HepG2 (cell line): ENCODE data around the gene BPI. TPM values are rescaled to one million over a fixed set of nuclear protein-coding genes. Genes with fewer than 3 reads are reported as not detected.

Experiments
- CCAR2 ChIP-seq: fragments of 200-400 bp; formaldehyde crosslinking; optimal IDR thresholded peaks from 2 replicates; pipeline ENCODE3; 2018; ENCODE audit warnings: low read depth, mild to moderate bottlenecking, low read length, moderate library complexity
- FLYWCH1 ChIP-seq: sonication (generic); formaldehyde crosslinking; IDR thresholded peaks from 2 replicates; pipeline ENCODE4 v1.8.1; 2023; ENCODE audit warnings: mild to moderate bottlenecking, missing genetic modification reagents
- FOXO1 ChIP-seq: sonication (generic); formaldehyde crosslinking; IDR thresholded peaks from 2 replicates; pipeline ENCODE4 v1.4.0; 2020; ENCODE audit warnings: missing genetic modification reagents
- HNF4A ChIP-seq: sonication (generic); formaldehyde crosslinking; IDR thresholded peaks from 2 replicates; pipeline ENCODE4 v1.4.0; 2020; ENCODE audit warnings: missing genetic modification reagents
- KLF6 ChIP-seq: IDR thresholded peaks from 2 replicates; pipeline ENCODE4 v1.8.0; 2016; ENCODE audit warnings: missing biosample characterization, missing genetic modification reagents
- MED1 ChIP-seq: sonication (generic); formaldehyde crosslinking; IDR thresholded peaks from 2 replicates; pipeline ENCODE4 v1.4.0; 2020; ENCODE audit warnings: missing genetic modification reagents
- NFYB ChIP-seq: sonication (generic); formaldehyde crosslinking; IDR thresholded peaks from 2 replicates; pipeline ENCODE4 v1.4.0; 2020; ENCODE audit warnings: missing genetic modification reagents
- PAF1 ChIP-seq: IDR thresholded peaks from 2 replicates; pipeline ENCODE4 v1.6.1; 2016; ENCODE audit warnings: missing genetic modification reagents, missing compliant biosample characterization
- RFXAP ChIP-seq: sonication (generic); formaldehyde crosslinking; IDR thresholded peaks from 2 replicates; pipeline ENCODE4 v1.4.0; 2020; ENCODE audit warnings: missing genetic modification reagents, borderline replicate concordance
- STAG1 ChIP-seq: sonication (generic); formaldehyde crosslinking; IDR thresholded peaks from 2 replicates; pipeline ENCODE4 v1.4.0; 2020; ENCODE audit warnings: missing genetic modification reagents
- YY1 ChIP-seq: IDR thresholded peaks from 2 replicates; pipeline ENCODE4 v1.6.1; 2011; ENCODE audit warnings: low read length, low read depth, moderate library complexity, mild to moderate bottlenecking; ENCODE audit not compliant: insufficient read depth, insufficient replicate concordance
- ZMAT3 ChIP-seq: sonication (generic); formaldehyde crosslinking; conservative IDR thresholded peaks from 2 replicates; pipeline ENCODE4 v1.7.0; 2021; ENCODE audit warnings: missing genetic modification reagents
- ZMYM3 ChIP-seq: sonication (generic); formaldehyde crosslinking; IDR thresholded peaks from 2 replicates; pipeline ENCODE4 v1.5.1; 2020; ENCODE audit warnings: mild to moderate bottlenecking, missing genetic modification reagents
- ZNF33A ChIP-seq: sonication (generic); formaldehyde crosslinking; IDR thresholded peaks from 2 replicates; pipeline ENCODE4 v1.5.1; 2020; ENCODE audit warnings: missing genetic modification reagents, mild to moderate bottlenecking, moderate library complexity, borderline replicate concordance
- ZNF567 ChIP-seq: sonication (generic); formaldehyde crosslinking; IDR thresholded peaks from 2 replicates; pipeline ENCODE4 v1.8.1; 2023; ENCODE audit warnings: mild to moderate bottlenecking, missing genetic modification reagents, borderline replicate concordance
- ZNF652 ChIP-seq: IDR thresholded peaks from 2 replicates; pipeline ENCODE4 v1.6.1; 2016; ENCODE audit warnings: low read depth, borderline replicate concordance
- ZNF737 ChIP-seq: sonication (generic); formaldehyde crosslinking; IDR thresholded peaks from 2 replicates; pipeline ENCODE4 v1.5.0; 2020; ENCODE audit warnings: missing genetic modification reagents, mild to moderate bottlenecking, borderline replicate concordance
- ZNF775 ChIP-seq: sonication (generic); formaldehyde crosslinking; IDR thresholded peaks from 2 replicates; pipeline ENCODE4 v1.4.0; 2020; ENCODE audit warnings: missing genetic modification reagents, mild to moderate bottlenecking, moderate library complexity, borderline replicate concordance
- ZNF777 ChIP-seq: sonication (generic); formaldehyde crosslinking; IDR thresholded peaks from 2 replicates; pipeline ENCODE4 v1.4.0; 2020; ENCODE audit warnings: missing genetic modification reagents
- ZNF788 ChIP-seq: sonication (generic); formaldehyde crosslinking; IDR thresholded peaks from 2 replicates; pipeline ENCODE4 v1.5.0; 2020; ENCODE audit warnings: mild to moderate bottlenecking, missing genetic modification reagents, borderline replicate concordance
- ZNF816 ChIP-seq: sonication (generic); formaldehyde crosslinking; IDR thresholded peaks from 2 replicates; pipeline ENCODE4 v1.8.0; 2022; ENCODE audit warnings: missing genetic modification reagents, mild to moderate bottlenecking, borderline replicate concordance
- ZSCAN22 ChIP-seq: sonication (generic); formaldehyde crosslinking; IDR thresholded peaks from 2 replicates; pipeline ENCODE4 v1.4.0; 2020; ENCODE audit warnings: mild to moderate bottlenecking, missing genetic modification reagents
- polyA plus RNA-seq, 8 experiments: library from polyadenylated mRNA; depleted of rRNA in 3 of 8; stranded (reverse) in 7 of 8; unstranded in 1 of 8; fragments of >200 nt; fragmentation: Illumina TruSeq in 4 of 8; extraction: Trizol in 4 of 8; gene quantifications; 2 replicates each; pipeline versions ENCODE4 v1.2.1 to v1.2.3, GENCODE V29; 2011 to 2016; ENCODE audit warnings: low read depth in 4 of 8, missing spikeins in 1 of 8, mixed read lengths in 1 of 8; ENCODE audit not compliant: insufficient read depth in 1 of 8
- total RNA-seq, 5 experiments: library from RNA; depleted of rRNA; stranded (reverse); fragments of >200 nt; fragmentation: Illumina TruSeq; extraction: Trizol; gene quantifications; 2 replicates each; pipeline ENCODE4 v1.2.3, GENCODE V29; 2016; ENCODE audit warnings: low read depth in 1 of 5
- TF ChIP-seq, protein P1 (sequence below): sonication (generic); formaldehyde crosslinking; IDR thresholded peaks from 2 replicates; pipeline ENCODE4 v1.8.1; 2023; ENCODE audit warnings: mild to moderate bottlenecking, moderate library complexity, missing genetic modification reagents
- TF ChIP-seq, protein P2 (sequence below): sonication (generic); formaldehyde crosslinking; IDR thresholded peaks from 2 replicates; pipeline ENCODE4 v1.4.0; 2020; ENCODE audit warnings: missing genetic modification reagents
- TF ChIP-seq, protein P3 (sequence below): sonication (generic); formaldehyde crosslinking; IDR thresholded peaks from 2 replicates; pipeline ENCODE4 v1.4.0; 2020; ENCODE audit warnings: missing genetic modification reagents
- TF ChIP-seq, protein P4 (sequence below): sonication (generic); formaldehyde crosslinking; IDR thresholded peaks from 2 replicates; pipeline ENCODE4 v1.4.0; 2020; ENCODE audit warnings: missing genetic modification reagents

Gene BPI
- total and polyA plus RNA-seq, 2 of the 13 experiments (the other 11 are each of a cell fraction or from before 2014, with no cell fraction given), result not detected

DNA sequence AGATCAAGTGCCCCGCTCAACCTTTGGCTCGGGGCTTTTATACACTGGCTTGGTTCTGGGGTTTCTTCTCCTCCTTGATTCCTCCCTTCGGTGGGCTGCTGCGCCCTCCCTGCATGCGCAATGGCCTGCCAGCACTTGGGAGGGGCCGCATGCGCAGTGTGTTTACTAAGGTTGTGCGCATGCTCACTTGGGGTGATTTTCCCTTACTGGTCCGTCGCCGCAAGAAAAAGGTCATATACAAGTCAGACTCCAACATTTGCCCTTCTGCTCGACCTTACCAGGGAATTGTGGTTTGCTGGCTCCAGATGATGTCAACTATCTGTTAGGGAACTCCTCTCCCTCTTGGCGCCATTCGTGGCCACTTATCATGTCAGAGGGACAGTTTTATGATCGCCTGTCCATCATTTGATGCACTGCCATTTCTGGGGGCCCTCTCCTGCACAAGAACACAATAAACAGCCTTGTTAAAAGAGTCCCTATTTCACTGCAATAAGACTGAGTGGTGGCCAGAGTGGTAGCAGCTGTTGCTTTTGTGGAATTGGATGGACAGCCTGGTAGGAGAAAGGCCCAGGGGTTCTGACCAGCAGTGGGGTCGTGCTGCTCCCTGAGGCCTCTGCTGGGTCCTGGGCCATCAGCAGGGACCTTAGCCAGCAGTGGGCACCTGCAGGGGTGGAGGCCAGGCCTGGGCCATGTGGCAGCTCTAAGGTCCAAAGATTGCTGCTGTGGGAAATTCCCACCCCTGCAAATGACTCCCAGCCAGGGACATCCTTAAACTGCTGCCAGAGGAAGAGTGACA lies 39.6 kb downstream of the BPI start (continued):
- TF ChIP-seq NFYB (CRISPR knock-in tag) (peak; percentile 50), YY1 (peak; percentile 73), FOXO1 (CRISPR knock-in tag) (peak; percentile 53), MED1 (CRISPR knock-in tag) (peak; percentile 48), STAG1 (CRISPR knock-in tag) (no peak), ZSCAN22 (CRISPR knock-in tag) (no peak), ZMYM3 (no peak; the same call in 1 of the 2 replicates), FLYWCH1 (CRISPR knock-in tag) (no peak), PAF1 (CRISPR knock-in tag) (no peak), ZNF775 (CRISPR knock-in tag) (no peak), RFXAP (CRISPR knock-in tag) (0 out of 2 replicates have a peak, but pooled peaks have one; percentile 43), ZNF777 (CRISPR knock-in tag) (no peak), CCAR2 (no peak), ZNF567 (CRISPR knock-in tag) (peak; percentile 82; the same call in 1 of the 2 replicates), ZNF737 (CRISPR knock-in tag) (no peak), ZNF816 (CRISPR knock-in tag) (no peak), ZNF788 (CRISPR knock-in tag) (peak; percentile 71; the same call in 1 of the 2 replicates), ZMAT3 (peak; percentile 52; the same call in 1 of the 2 replicates), KLF6 (peak; percentile 76; the same call in 1 of the 2 replicates), ZNF33A (no peak), ZNF652 (no peak), HNF4A (CRISPR knock-in tag) (peak; percentile 63)
- TF ChIP-seq, protein P1, sequence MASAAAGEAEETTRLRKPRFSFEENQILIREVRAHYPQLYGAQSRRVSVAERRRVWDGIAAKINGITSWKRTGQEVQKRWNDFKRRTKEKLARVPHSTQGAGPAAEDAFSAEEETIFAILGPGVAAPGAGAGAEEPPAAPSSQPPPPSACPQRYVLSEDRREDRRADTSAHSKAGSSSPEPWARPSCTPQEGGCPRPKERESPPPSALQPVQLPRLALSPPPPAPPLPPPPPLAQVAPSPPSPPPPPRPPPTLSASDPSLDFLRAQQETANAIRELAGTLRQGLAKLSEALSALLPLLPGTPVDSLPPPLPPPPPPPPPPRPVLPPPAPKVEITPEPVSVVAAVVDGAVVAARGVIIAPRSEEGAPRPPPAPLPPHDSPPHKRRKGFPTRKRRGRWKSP, result peak; percentile 82; the same call in 1 of the 2 replicates
- TF ChIP-seq, protein P2, sequence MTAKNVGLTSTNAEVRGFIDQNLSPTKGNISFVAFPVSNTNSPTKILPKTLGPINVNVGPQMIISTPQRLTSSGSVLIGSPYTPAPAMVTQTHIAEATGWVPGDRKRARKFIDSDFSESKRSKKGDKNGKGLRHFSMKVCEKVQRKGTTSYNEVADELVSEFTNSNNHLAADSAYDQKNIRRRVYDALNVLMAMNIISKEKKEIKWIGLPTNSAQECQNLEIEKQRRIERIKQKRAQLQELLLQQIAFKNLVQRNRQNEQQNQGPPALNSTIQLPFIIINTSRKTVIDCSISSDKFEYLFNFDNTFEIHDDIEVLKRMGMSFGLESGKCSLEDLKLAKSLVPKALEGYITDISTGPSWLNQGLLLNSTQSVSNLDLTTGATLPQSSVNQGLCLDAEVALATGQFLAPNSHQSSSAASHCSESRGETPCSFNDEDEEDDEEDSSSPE (CRISPR knock-in tag), result peak; percentile 71
- TF ChIP-seq, protein P3, sequence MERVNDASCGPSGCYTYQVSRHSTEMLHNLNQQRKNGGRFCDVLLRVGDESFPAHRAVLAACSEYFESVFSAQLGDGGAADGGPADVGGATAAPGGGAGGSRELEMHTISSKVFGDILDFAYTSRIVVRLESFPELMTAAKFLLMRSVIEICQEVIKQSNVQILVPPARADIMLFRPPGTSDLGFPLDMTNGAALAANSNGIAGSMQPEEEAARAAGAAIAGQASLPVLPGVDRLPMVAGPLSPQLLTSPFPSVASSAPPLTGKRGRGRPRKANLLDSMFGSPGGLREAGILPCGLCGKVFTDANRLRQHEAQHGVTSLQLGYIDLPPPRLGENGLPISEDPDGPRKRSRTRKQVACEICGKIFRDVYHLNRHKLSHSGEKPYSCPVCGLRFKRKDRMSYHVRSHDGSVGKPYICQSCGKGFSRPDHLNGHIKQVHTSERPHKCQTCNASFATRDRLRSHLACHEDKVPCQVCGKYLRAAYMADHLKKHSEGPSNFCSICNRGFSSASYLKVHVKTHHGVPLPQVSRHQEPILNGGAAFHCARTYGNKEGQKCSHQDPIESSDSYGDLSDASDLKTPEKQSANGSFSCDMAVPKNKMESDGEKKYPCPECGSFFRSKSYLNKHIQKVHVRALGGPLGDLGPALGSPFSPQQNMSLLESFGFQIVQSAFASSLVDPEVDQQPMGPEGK (CRISPR knock-in tag), result peak; percentile 41; the same call in 1 of the 2 replicates
- TF ChIP-seq, protein P4, sequence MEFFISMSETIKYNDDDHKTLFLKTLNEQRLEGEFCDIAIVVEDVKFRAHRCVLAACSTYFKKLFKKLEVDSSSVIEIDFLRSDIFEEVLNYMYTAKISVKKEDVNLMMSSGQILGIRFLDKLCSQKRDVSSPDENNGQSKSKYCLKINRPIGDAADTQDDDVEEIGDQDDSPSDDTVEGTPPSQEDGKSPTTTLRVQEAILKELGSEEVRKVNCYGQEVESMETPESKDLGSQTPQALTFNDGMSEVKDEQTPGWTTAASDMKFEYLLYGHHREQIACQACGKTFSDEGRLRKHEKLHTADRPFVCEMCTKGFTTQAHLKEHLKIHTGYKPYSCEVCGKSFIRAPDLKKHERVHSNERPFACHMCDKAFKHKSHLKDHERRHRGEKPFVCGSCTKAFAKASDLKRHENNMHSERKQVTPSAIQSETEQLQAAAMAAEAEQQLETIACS (CRISPR knock-in tag), result no peak
